ENCODE results near the gene PRICKLE1.
"Not testable (repeated sequence)": the region's sequence is repeated elsewhere in the genome, so short reads cannot be mapped to it uniquely, and the experiment has no call there.

Gene PRICKLE1

DNA sequence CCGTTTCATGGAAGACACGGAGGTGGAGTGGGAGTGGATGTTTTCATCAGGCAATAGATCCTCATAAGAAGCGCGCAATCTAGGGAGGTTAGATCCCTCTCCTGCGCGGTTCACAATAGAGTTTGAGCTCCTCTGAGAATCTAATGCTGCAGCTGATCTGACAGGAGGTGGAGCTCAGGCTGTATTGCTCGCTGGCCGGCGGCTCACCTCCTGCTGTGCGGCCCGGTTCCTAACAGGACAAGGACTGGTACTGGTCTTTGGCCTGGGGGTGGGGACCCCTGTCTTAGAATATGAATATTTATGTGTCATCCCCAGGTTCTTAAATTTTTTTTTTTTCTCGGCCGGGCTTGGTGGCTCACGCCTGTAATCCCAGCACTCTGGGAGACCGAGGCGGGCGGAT is 36.7 kb downstream of the PRICKLE1 start:
- no peak for DNase-seq

GRCh38 chr12:42550800-42551199 is 38.7 kb downstream of the PRICKLE1 start:
- DNase-seq = no peak

GRCh38 chr12:42546709-42547108 is 42.8 kb downstream of the PRICKLE1 start:
- no peak for DNase-seq

DNA sequence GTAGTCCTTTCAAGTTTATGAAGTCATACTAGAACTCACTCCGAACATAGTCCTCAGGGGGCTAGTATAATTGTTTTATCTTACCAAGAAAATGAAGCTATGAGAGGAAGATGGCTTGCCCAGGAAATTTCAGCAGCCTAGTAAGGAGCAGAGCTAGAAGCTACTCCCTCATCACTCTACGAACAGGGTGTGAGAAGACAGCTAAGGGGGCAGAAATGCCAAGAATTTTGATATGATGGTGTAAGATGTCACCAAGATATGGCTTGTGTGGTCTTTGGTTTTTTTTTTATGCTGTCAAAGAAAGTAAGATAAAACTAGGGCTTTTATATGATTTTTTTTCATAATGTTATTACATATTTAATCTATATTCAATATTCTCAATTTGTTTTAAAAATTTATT is 47.6 kb downstream of the PRICKLE1 start:
- no peak for DNase-seq

- not testable (repeated sequence) for DNase-seq
Observed at GRCh38 chr12:42541308-42541707, 48.2 kb downstream of the PRICKLE1 start.

- no peak for DNase-seq
Observed at GRCh38 chr12:42539696-42540095, 49.9 kb downstream of the PRICKLE1 start.

GRCh38 chr12:42538203-42538602 is 51.3 kb downstream of the PRICKLE1 start:
- DNase-seq = no peak

- DNase-seq = no peak
Observed at GRCh38 chr12:42534184-42534838, 55.2 kb downstream of the PRICKLE1 start.

DNA sequence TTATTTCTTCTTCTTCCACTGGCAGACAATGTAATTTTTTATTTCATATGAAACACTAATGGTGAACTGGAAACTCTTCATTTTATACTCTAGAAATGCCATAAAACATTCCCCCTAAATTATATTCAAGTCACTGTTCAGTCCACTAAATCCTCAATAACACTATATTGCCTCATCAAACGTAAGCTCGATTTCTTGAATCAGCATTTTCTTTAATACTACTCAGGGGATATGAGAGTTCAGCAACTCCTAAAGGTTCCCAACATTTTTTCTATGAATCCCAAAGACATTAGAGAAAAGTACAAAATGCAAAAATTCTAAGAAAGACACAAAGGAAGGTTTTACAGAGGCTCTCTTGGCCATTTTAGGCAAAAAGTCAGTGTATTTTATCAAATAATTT is 59.3 kb downstream of the PRICKLE1 start:
- no peak for DNase-seq

DNA sequence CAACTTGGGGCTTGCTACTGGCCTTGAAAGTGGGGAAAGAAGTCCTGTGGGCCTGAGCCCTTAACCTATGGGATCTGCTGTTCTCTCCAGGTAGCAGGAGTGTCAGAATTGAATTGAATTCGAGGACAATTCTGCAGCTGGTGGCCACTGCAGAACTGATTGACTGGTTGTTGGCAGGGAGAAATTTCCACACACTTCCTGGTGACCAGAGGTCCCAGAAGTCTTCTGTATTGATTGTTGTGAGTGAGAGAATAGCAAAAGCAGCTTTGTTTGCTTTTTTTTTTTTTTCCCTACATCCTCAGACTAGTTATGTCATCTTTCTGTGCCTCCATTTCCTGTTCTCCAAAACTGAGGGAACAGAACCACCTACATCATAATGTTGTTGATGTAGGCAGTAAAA is 64.1 kb downstream of the PRICKLE1 start:
- no peak for DNase-seq

DNA sequence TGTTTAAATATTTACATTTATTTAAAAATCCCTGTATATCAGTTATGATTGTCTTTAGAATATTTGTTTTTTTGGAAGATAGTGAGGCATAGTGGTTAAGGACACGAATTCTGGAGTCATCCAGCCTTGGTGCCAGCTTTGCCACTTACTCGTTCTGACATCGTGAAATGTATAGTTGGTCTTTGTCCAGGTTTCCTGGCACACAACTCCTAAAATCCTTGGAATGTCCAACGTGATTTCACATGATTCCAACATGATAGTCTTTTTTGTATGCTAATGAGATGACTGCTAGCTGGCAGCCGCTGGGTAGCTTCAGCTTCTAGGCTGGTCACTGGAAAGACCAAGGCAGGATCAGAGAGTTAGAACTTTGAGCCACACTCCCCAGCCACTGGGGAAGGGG is 64.8 kb downstream of the PRICKLE1 start:
- no peak for DNase-seq

DNA sequence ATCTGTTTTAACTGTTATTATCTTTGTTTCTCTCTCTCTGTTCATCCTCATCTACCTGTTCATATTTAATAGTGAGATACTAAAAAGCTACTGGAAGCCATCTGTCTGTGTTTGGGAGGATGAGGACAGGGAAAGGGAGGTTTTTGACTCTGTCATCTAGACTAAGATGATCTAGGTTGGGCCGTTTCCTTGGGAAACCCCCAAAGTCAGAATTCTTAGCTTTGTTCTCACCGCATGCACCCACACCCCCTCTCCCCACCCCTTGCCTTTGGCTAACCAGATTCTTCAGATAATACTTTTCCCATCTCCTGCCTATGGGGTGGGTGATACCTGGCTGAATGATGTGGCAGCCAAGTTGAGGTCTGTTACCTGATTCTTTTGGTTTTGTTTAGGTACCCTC is 73.0 kb downstream of the PRICKLE1 start:
- DNase-seq = no peak

GRCh38 chr12:42511656-42512055 is 77.9 kb downstream of the PRICKLE1 start:
- no peak for DNase-seq

GRCh38 chr12:42510823-42511222 is 78.7 kb downstream of the PRICKLE1 start:
- DNase-seq = no peak

DNA sequence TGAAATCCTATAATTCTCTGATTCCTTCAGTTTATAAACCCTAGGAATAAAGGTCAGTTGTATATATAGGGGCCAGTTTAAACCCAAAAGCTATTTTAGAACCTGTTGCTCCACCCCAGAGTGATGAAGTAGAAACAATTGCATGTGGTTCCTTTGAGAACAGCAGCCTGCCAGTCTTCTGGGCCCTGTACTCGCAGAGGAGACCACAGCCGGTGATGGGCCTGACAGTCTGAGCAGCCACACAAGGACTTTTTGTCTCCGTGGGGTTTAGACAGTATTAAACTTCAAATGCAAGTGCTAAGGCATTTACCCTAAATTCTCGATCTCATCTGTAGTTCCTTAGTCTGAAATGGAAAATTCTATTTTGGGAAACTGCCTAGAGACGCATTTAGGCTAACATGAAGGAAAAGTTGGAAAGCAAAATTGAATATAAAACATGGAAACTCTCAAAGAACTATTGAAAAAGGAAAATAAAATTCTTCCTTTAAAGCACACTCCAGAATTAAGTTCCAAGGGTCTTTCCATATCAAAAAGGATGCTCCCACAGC is 80.6 kb downstream of the PRICKLE1 start:
- DNase-seq = no peak

DNA sequence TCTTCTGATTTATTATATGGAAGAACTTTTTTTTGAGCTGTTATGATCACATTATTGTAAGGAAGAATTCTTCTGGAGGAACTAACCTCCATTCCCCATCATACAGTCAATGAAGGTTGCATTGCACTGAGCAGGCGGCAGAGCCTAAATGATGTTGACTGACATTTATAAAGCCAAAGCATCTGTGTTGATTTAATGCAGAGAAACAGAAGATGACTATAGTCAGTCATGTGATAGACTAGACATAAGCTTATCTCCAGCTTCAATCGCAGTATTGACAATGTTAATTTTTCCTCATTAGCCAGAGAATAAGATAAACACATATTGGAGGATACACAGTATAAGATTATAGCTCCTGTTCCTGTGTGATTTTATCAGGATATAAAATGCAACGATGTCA is 82.0 kb downstream of the PRICKLE1 start:
- DNase-seq = no peak

GRCh38 chr12:42507081-42507480 is 82.5 kb downstream of the PRICKLE1 start:
- no peak for DNase-seq

DNA sequence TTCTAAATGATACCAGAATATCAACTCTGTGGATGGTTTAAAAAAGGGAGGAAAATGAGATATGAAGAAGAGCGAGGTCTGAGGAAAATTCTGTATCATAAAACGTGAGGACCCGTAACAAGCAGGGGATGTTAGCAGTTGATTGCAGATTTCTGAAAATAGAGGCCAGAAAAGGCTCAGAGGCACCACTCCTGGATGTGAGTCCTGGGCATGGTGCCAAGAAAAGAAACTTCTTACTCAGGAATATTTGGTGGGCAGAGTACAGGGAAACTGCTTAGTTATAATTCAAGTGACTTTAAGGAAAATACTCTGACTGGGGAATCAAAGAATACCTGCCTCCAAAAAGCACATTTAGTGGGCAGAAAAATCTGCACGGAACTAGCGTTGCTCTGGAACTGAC is 85.5 kb downstream of the PRICKLE1 start:
- DNase-seq = no peak

GRCh38 chr12:42502682-42503081 is 86.9 kb downstream of the PRICKLE1 start:
- no peak for DNase-seq

GRCh38 chr12:42498549-42499247 is 90.8 kb downstream of the PRICKLE1 start:
- no peak for DNase-seq

DNA sequence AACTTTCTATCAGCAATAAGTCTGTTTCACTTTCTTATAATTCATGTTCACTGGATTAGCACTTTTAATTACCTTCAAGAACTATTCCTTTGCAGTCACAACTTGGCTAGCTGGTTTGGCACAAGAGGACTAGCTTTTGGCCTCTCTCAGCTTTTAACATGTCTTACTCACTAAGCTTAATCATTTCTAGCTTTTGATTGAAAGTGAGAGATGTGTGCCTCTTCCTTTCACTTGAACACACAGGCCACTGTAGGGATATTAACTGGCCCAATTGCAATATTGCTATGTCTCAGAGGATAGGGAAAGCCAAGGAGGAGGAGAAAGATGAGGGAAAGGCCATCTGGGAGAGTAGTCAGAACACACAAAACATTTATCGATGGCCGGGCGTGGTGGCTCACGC is 92.7 kb downstream of the PRICKLE1 start:
- no peak for DNase-seq

DNA sequence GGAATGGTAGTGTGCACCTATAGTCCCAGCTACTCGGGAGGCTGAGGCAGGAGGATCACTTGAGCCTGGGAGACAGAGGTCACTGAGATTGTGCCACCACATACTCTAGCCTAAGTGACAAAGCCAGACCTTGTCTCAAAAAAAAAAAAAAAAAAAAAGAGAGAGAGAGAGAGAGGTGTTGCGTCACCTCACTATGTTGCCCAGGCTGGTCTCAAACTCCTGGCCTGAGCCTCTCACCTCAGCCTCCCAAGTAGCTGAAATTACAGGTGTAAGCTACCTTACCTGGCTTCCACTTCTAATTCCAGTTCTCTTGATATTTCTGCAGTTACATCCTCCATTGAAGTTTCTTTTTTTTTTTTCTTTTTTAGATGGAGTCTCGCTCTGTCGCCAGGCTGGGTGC is 94.3 kb downstream of the PRICKLE1 start:
- DNase-seq = no peak

- DNase-seq = no peak
Observed at GRCh38 chr12:42492267-42492666, 97.3 kb downstream of the PRICKLE1 start.

GRCh38 chr12:42490261-42490842 is 99.2 kb downstream of the PRICKLE1 start:
- DNase-seq = no peak

All from stimulated activated CD4-positive, alpha-beta T cell treated with anti-CD3 and anti-CD28 coated beads, Interleukin-2, amount 100 ng/mL, for 24 hours (primary cell).